ENCODE results near the gene LDLRAD4.
"Not testable (repeated sequence)": the region's sequence is repeated elsewhere in the genome, so short reads cannot be mapped to it uniquely, and the experiment has no call there.

LDLRAD4 gene

DNA sequence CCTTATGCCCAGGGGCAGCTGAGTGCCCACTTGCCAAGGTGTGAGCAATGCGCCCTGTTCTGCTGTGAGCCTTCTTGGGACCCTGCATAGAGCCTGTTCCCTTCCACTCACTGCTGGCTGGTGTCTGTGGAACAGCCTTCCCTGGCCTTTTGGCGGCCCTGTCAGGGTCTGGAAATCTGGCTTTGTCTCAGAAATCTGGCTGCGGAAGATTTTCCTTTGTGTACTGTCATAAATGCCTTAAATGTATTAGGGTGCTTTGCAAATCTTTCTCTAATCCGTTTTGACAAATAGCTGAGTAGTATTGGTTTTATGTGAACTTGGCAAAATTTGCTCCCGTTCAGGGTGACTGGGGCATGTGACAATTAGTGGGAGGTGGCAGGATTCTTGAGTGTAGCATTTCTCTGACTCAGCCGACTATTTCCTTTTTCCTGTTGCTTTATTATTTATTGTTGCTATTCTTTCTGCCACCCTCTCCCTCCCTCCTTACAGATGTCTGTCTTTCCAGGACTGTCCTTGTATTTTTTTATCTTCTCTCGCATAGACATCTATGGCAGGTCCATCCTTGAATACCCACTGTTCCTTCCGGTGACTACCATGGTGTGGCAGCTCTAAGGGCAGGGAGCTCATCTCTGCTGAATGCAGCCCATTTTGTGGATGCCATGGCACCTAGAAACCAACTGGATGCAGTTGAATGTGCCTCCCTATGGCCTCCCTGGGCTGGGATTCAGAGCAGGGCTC lies 41.8 kb downstream of the LDLRAD4 start:
- H3K27ac ChIP-seq (ENCODE audit: low read depth, low read length) = no peak overlapping the region
- no peaks in the 10 kb centered on the region for H3K4me1 ChIP-seq (ENCODE audit: control insufficient read depth, insufficient read depth, low read length, unreplicated experiment)
- H3K4me3 ChIP-seq (ENCODE audit: low read depth, low read length) = no peak overlapping the region
- no peaks in the 10 kb centered on the region for H3K79me2 ChIP-seq (ENCODE audit: control insufficient read depth, insufficient read depth, low read length, unreplicated experiment)
- H3K27me3 ChIP-seq (ENCODE audit: insufficient read depth, low read length) = peaks cover 25% of the 10 kb centered on the region
- no peaks in the 10 kb centered on the region for H3K36me3 ChIP-seq (ENCODE audit: insufficient read depth, low read length)
- H2AFZ ChIP-seq (ENCODE audit: low read length, unreplicated experiment) = no peak overlapping the region

DNA sequence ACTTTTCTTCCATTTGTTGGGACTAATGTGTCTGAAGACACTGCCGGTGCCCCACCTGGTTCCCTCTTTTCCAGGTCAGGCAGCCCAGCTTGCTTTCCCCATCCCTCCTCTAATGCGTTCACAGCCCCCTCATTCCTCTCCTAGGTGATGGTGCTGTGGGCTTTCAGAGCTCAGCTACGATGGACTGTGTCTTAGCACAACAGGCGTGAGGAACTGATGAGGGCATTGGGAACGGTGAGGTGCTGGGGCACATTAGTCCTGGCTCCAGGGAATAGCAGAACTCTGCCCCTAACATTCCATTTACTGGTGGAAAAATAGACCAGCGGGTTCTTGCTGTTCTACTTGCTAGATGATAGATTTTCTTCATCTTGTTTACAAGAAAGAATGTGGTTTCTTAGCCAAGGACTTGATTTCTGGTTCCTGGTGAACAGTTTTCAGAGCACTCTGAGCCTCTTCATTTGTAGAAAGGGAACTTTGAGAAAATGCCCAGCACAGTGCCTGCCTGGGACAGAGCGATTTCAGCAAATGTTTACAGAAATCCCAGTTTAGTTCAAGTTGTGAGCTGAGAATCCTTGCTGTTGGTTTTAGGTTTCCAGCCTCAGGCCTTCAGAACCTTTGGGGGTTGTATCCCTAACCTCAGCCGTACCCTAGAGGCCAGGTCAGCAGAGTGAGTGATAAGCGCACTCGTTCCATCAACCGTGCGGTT lies 42.5 kb downstream of the LDLRAD4 start:
- H3K4me1 ChIP-seq (ENCODE audit: control insufficient read depth, insufficient read depth, low read length, unreplicated experiment) = no peaks in the 10 kb centered on the region
- H3K27me3 ChIP-seq (ENCODE audit: insufficient read depth, low read length) = peaks cover 25% of the 10 kb centered on the region
- H3K4me3 ChIP-seq (ENCODE audit: low read depth, low read length) = no peak overlapping the region

DNA sequence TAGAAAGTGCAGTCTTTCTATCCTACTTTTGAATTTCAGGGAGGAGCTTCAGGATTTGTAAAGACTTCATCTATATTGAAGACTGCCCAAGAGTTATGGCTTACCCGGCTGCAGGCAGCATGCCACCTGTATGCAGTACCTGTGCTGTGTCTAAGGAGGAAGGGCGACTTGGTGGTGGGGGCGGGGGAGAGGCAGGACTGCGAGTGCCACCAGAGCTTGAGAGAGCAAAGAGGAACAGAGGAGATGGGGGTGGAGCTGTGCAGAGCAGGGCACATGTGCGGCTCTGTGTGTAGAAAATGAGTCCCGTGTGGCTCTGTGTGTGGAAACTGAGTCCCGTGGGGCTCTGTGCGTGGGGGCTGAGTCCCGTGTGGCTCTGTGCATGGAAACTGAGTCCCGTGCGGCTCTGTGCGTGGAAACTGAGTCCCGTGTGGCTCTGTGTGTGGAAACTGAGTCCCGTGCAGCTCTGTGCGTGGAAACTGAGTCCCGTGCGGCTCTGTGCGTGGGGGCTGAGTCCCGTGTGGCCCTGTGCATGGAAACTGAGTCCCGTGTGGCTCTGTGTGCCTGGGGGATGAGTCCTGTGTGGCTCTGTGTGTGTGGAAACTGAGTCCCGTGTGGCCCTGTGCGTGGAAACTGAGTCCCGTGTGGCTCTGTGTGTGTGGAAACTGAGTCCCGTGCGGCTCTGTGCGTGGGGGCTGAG lies 43.2 kb downstream of the LDLRAD4 start:
- Histone ChIP-seq H3K27ac (ENCODE audit: low read depth, low read length) (no peak overlapping the region), H2AFZ (ENCODE audit: low read length, unreplicated experiment) (no peak overlapping the region), H3K27me3 (ENCODE audit: insufficient read depth, low read length) (peaks cover 30% of the 10 kb centered on the region), H3K4me1 (ENCODE audit: control insufficient read depth, insufficient read depth, low read length, unreplicated experiment) (no peaks in the 10 kb centered on the region), H3K79me2 (ENCODE audit: control insufficient read depth, insufficient read depth, low read length, unreplicated experiment) (no peaks in the 10 kb centered on the region), H3K4me3 (ENCODE audit: low read depth, low read length) (no peak overlapping the region), H3K36me3 (ENCODE audit: insufficient read depth, low read length) (no peaks in the 10 kb centered on the region)

More for the DNA sequence above, 42.5 kb downstream of the LDLRAD4 start:
- no peaks in the 10 kb centered on the region for H3K79me2 ChIP-seq (ENCODE audit: control insufficient read depth, insufficient read depth, low read length, unreplicated experiment)
- H3K36me3 ChIP-seq (ENCODE audit: insufficient read depth, low read length) = no peaks in the 10 kb centered on the region
- no peak overlapping the region for H3K27ac ChIP-seq (ENCODE audit: low read depth, low read length)
- H2AFZ ChIP-seq (ENCODE audit: low read length, unreplicated experiment) = no peak overlapping the region

DNA sequence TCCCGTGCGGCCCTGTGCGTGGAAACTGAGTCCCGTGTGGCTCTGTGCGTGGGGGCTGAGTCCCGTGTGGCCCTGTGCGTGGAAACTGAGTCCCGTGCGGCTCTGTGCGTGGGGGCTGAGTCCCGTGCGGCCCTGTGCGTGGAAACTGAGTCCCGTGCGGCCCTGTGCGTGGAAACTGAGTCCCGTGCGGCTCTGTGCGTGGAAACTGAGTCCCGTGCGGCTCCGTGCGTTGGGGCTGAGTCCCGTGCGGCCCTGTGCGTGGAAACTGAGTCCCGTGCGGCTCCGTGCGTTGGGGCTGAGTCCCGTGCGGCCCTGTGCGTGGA lies 43.8 kb downstream of the LDLRAD4 start:
- H3K4me3 ChIP-seq (ENCODE audit: low read depth, low read length); H3K79me2 ChIP-seq (ENCODE audit: control insufficient read depth, insufficient read depth, low read length, unreplicated experiment); H3K36me3 ChIP-seq (ENCODE audit: insufficient read depth, low read length); H2AFZ ChIP-seq (ENCODE audit: low read length, unreplicated experiment); H3K27ac ChIP-seq (ENCODE audit: low read depth, low read length); H3K4me1 ChIP-seq (ENCODE audit: control insufficient read depth, insufficient read depth, low read length, unreplicated experiment): not testable (repeated sequence)
- peaks cover 35% of the 10 kb centered on the region for H3K27me3 ChIP-seq (ENCODE audit: insufficient read depth, low read length)

DNA sequence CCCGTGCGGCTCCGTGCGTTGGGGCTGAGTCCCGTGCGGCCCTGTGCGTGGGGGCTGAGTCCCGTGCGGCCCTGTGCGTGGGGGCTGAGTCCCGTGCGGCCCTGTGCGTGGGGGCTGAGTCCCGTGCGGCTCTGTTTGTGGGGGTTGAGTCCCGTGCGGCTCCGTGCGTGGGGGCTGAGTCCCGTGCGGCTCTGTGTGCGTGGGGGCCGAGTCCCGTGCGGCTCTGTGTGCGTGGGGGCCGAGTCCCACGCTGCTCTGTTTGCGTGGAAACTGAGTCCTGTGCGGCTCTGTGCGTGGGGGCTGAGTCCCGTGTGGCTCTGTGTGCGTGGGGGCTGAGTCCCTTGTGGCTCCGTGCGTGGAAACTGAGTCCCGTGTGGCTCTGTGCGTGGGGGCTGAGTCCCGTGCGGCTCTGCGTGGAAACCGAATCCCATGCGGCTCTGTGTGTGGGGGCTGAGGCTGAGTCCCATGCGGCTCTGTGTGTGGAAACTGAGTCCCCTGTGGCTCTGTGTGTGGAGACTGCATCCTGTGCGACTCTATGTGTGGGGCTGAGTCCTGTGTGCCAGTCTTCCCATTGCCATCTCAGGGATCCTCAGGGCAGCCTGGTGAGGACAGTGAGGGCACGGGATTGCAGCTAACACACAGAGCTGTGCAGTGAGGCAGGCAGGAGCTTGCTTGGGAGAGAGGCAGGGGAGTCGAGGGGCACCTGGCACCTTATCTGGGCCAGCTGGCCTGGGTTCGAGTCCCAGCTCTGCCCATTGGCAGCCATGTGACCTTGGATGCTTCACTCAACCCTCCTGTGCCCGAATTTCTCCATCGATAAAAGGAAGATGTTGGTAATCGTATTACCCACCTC lies 44.5 kb downstream of the LDLRAD4 start:
- H3K27ac ChIP-seq (ENCODE audit: low read depth, low read length) = no peak overlapping the region
- H3K27me3 ChIP-seq (ENCODE audit: insufficient read depth, low read length) = peaks cover 37% of the 10 kb centered on the region
- no peaks in the 10 kb centered on the region for H3K4me1 ChIP-seq (ENCODE audit: control insufficient read depth, insufficient read depth, low read length, unreplicated experiment)
- no peaks in the 10 kb centered on the region for H3K79me2 ChIP-seq (ENCODE audit: control insufficient read depth, insufficient read depth, low read length, unreplicated experiment)
- no peaks in the 10 kb centered on the region for H3K36me3 ChIP-seq (ENCODE audit: insufficient read depth, low read length)
- no peak overlapping the region for H2AFZ ChIP-seq (ENCODE audit: low read length, unreplicated experiment)
- H3K4me3 ChIP-seq (ENCODE audit: low read depth, low read length) = no peak overlapping the region

DNA sequence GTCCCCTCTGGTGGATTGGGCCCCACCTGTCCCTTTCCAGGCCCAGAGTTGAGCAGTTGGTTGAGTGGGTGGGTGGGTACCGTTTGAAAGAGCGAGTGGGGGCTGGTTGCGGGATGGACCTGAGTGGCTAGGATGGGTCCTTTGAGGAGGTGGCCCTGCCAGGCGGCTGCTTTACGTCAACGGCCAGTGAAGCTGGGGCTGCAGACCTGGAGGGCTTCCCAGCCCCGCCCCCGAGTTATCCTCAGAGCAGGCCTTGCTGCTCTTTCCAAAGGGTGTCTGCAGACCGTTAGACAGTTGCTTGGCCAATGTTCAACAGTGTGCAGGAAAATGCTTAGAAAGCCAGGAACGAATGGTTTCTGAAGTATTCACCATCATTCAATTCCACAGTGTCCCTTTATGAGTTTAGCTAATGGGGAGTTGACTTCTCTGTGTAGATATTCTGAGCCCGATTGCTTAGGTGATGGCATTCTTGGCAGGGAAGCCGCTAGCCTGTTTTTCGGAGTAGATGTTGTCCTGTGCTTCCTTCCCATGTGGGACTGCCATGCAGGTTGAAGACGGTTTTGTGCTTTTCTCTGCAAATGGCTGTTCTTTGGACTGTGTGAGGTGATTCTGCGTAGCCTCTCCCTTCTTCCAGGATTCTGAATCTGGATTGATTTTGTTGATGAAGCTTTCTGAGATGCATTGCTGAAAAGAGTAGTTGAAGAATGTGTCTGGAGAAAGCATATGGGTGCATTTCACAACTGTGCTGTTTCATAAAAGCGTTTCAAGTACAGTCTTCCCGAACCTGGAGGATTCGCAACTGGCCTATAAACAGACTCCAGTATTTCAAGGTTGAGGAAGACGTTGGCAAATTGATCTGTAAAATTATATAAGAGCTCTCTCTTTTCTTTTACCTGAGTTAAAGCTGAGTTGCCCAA lies 45.8 kb downstream of the LDLRAD4 start:
- peaks cover 38% of the 10 kb centered on the region for H3K27me3 ChIP-seq (ENCODE audit: insufficient read depth, low read length)
- no peaks in the 10 kb centered on the region for H3K79me2 ChIP-seq (ENCODE audit: control insufficient read depth, insufficient read depth, low read length, unreplicated experiment)
- no peaks in the 10 kb centered on the region for H3K36me3 ChIP-seq (ENCODE audit: insufficient read depth, low read length)
- no peaks in the 10 kb centered on the region for H3K4me1 ChIP-seq (ENCODE audit: control insufficient read depth, insufficient read depth, low read length, unreplicated experiment)
- H3K27ac ChIP-seq (ENCODE audit: low read depth, low read length) = no peak overlapping the region
- H2AFZ ChIP-seq (ENCODE audit: low read length, unreplicated experiment) = no peak overlapping the region
- H3K4me3 ChIP-seq (ENCODE audit: low read depth, low read length) = no peak overlapping the region

DNA sequence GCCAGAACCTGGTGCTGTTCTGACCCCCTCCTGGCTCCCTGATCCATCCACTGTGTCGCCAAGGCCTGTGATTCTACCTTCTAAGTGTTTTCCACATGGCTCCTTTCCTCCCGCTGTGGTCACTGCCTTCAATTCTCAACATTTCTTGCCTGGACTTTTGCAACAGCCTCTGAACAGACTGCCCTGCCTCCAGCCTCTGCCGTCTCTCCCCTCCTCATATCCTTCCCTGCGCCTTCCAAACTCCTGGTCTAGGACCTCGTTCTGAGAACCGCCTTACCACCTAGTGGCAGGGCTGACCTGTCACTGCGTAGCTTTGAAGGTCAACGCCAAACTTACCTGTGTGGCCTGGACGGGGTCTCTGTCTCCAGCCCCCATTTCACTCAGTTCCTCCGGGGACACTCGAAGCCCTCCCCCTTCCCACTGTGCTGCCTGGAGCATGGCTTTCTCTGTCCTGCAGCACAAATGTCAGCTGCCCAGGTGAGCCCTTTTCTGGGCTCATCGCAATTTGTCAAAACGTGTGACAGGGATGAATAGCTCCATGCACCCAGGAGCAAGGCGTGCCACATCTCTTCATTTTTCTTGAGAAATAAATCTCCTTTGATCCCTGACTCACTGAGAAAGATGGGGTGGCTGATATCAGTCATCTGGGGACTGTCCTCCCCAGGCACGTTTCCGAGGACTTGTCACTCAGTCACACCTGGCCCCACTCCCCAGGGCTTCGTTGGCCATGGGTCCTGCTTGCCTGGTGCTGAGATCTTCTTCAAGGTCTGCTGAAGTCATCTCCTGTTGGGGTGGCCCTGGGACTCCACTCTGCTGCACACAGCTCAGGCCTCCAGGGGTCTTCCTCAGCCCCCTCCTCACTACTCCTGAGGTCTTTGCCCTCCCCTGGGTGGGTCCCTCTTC lies 46.7 kb downstream of the LDLRAD4 start:
- no peaks in the 10 kb centered on the region for H3K4me1 ChIP-seq (ENCODE audit: control insufficient read depth, insufficient read depth, low read length, unreplicated experiment)
- peaks cover 44% of the 10 kb centered on the region for H3K27me3 ChIP-seq (ENCODE audit: insufficient read depth, low read length)
- H2AFZ ChIP-seq (ENCODE audit: low read length, unreplicated experiment) = no peak overlapping the region
- H3K4me3 ChIP-seq (ENCODE audit: low read depth, low read length) = no peak overlapping the region
- no peaks in the 10 kb centered on the region for H3K36me3 ChIP-seq (ENCODE audit: insufficient read depth, low read length)
- no peaks in the 10 kb centered on the region for H3K79me2 ChIP-seq (ENCODE audit: control insufficient read depth, insufficient read depth, low read length, unreplicated experiment)
- H3K27ac ChIP-seq (ENCODE audit: low read depth, low read length) = no peak overlapping the region

DNA sequence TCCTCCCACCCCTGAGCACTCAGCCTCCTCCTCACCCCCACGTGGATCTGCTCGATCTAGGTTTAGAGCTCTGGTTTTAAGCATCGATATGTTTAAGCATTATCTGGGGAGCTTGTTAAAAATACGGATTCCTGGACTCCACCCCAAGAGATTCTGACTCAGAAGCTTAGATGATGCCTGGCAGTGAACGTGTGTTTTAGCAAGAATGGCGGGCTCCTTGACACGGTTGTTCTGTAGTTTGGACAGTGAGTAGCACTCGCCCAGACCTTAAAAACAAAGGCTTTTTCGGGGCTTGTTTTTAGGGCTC lies 47.3 kb downstream of the LDLRAD4 start:
- Histone ChIP-seq H3K27ac (ENCODE audit: low read depth, low read length) (no peak overlapping the region), H3K79me2 (ENCODE audit: control insufficient read depth, insufficient read depth, low read length, unreplicated experiment) (no peaks in the 10 kb centered on the region), H3K27me3 (ENCODE audit: insufficient read depth, low read length) (peaks cover 49% of the 10 kb centered on the region), H3K4me1 (ENCODE audit: control insufficient read depth, insufficient read depth, low read length, unreplicated experiment) (no peaks in the 10 kb centered on the region), H3K4me3 (ENCODE audit: low read depth, low read length) (no peak overlapping the region), H2AFZ (ENCODE audit: low read length, unreplicated experiment) (no peak overlapping the region), H3K36me3 (ENCODE audit: insufficient read depth, low read length) (no peaks in the 10 kb centered on the region)

DNA sequence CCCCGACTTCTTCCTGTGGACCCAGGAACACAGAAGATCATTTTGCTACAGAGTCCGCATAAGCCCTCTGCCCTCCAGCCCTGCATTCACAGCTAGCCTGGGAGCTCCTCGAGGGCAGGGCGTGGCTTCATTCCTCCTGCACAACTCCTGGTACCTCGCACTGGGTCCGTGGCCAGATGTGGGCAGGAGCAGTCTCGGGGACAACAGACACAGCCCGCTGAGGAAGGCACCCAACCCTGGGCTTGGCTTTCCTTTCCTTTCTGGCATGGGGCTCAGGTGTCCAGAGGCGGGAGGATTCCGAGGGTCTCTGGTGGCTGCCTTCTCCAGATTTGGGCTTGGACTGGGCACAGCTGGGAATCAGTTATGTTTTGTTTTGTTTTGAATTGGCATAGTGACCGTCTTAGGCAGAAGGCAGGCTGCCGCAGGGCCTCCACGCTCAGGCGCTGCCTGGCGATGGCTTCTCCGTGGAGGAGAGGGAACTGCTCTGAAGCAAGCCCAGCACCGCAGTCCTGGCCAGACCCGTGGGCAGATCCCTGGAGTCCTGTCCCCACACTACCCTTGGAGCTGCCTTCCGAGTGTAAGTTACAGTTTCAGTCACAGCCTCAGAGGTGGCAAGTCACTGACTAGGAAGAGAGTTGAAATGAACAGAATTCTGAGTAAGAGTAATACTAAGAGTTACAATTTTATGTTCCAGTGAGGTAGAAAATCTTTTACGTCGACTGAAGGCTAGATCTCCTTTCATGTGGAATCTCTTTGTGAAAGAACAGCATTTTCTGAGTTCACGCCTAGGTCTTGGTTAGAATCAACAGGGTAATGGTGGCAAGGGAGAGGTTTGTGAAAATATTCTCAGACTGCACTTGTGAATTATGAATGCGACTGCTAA lies 47.9 kb downstream of the LDLRAD4 start:
- H3K27me3 ChIP-seq (ENCODE audit: insufficient read depth, low read length) = peaks cover 54% of the 10 kb centered on the region
- H3K4me3 ChIP-seq (ENCODE audit: low read depth, low read length) = no peak overlapping the region
- no peak overlapping the region for H3K27ac ChIP-seq (ENCODE audit: low read depth, low read length)
- no peaks in the 10 kb centered on the region for H3K79me2 ChIP-seq (ENCODE audit: control insufficient read depth, insufficient read depth, low read length, unreplicated experiment)
- no peak overlapping the region for H2AFZ ChIP-seq (ENCODE audit: low read length, unreplicated experiment)
- no peaks in the 10 kb centered on the region for H3K36me3 ChIP-seq (ENCODE audit: insufficient read depth, low read length)
- no peaks in the 10 kb centered on the region for H3K4me1 ChIP-seq (ENCODE audit: control insufficient read depth, insufficient read depth, low read length, unreplicated experiment)
